SK-N-SH treated with all-trans-retinoic acid at 6 μM for 48 hours (cell line): ENCODE data around the gene C17orf75.
"Not testable (repeated sequence)": the region's sequence is repeated elsewhere in the genome, so short reads cannot be mapped to it uniquely, and the experiment has no call there.

Source experiments
- ATAC-seq: fragments of 200-7000 bp; cut with Tn5 transposase; 3 replicates; pipeline ENCODE4 v1.9.1; 2020; ENCODE audit warnings: mild to moderate bottlenecking, moderate library complexity
- ARNTL ChIP-seq: fragments of 450-650 bp; formaldehyde crosslinking; IDR thresholded peaks from 2 replicates; pipeline ENCODE4 v1.5.0; 2020; ENCODE audit warnings: low read depth, mild to moderate bottlenecking, moderate library complexity, borderline replicate concordance
- BACH2 ChIP-seq: fragments of 250-450 bp; sonication (Bioruptor Pico); IDR thresholded peaks from 2 replicates; pipeline ENCODE4 v1.9.0; 2021; ENCODE audit warnings: mild to moderate bottlenecking, borderline replicate concordance
- CSDC2 ChIP-seq: fragments of 250-450 bp; sonication (Bioruptor Pico); IDR thresholded peaks from 2 replicates; pipeline ENCODE4 v1.5.0; 2020; ENCODE audit warnings: mild to moderate bottlenecking, moderate library complexity
- CSRNP3 ChIP-seq: fragments of 250-450 bp; sonication (Bioruptor Pico); IDR thresholded peaks from 2 replicates; pipeline ENCODE4 v1.5.1; 2021; ENCODE audit warnings: mild to moderate bottlenecking, moderate library complexity
- ESRRG ChIP-seq: fragments of 250-450 bp; sonication (Bioruptor Pico); IDR thresholded peaks from 2 replicates; pipeline ENCODE4 v1.6.1; 2021; ENCODE audit warnings: mild to moderate bottlenecking
- GLIS3 ChIP-seq: fragments of 250-450 bp; sonication (Bioruptor Pico); IDR thresholded peaks from 2 replicates; pipeline ENCODE4 v1.5.0; 2020; ENCODE audit warnings: mild to moderate bottlenecking, moderate library complexity
- OSR1 ChIP-seq: fragments of 250-450 bp; sonication (Bioruptor Pico); IDR thresholded peaks from 2 replicates; pipeline ENCODE4 v1.8.0; 2022; ENCODE audit warnings: moderate library complexity, mild to moderate bottlenecking, inconsistent platforms
- PATZ1 ChIP-seq: fragments of 250-450 bp; sonication (Bioruptor Pico); IDR thresholded peaks from 2 replicates; pipeline ENCODE4 v1.8.0; 2020; ENCODE audit warnings: mild to moderate bottlenecking, moderate library complexity, borderline replicate concordance
- RARB ChIP-seq: fragments of 250-450 bp; sonication (Bioruptor Pico); IDR thresholded peaks from 2 replicates; pipeline ENCODE4 v1.8.0; 2021; ENCODE audit warnings: mild to moderate bottlenecking, moderate library complexity
- SNAI2 ChIP-seq: fragments of 250-450 bp; sonication (Bioruptor Pico); IDR thresholded peaks from 2 replicates; pipeline ENCODE4 v1.5.0; 2020; ENCODE audit warnings: mild to moderate bottlenecking, moderate library complexity
- TCF4 ChIP-seq: fragments of 250-450 bp; sonication (Bioruptor Pico); IDR thresholded peaks from 2 replicates; pipeline ENCODE4 v1.8.0; 2021; ENCODE audit warnings: mild to moderate bottlenecking, moderate library complexity, borderline replicate concordance
- ZC3H10 ChIP-seq: fragments of 250-450 bp; sonication (Bioruptor Pico); IDR thresholded peaks from 2 replicates; pipeline ENCODE4 v1.5.1; 2021; ENCODE audit warnings: mild to moderate bottlenecking, moderate library complexity
- ZFP3 ChIP-seq: fragments of 250-450 bp; sonication (Bioruptor Pico); IDR thresholded peaks from 2 replicates; pipeline ENCODE4 v1.5.0; 2020; ENCODE audit warnings: mild to moderate bottlenecking, moderate library complexity
- ZFP30 ChIP-seq: fragments of 450-650 bp; formaldehyde crosslinking; IDR thresholded peaks from 2 replicates; pipeline ENCODE4 v1.5.0; 2022; ENCODE audit warnings: mild to moderate bottlenecking, moderate library complexity
- ZNF565 ChIP-seq: fragments of 450-650 bp; formaldehyde crosslinking; conservative IDR thresholded peaks from 2 replicates; pipeline ENCODE4 v1.5.0; 2020; ENCODE audit warnings: low read depth, mild to moderate bottlenecking, moderate library complexity
- ZNF70 ChIP-seq: fragments of 450-650 bp; formaldehyde crosslinking; IDR thresholded peaks from 2 replicates; pipeline ENCODE4 v1.5.0; 2020; ENCODE audit warnings: mild to moderate bottlenecking, moderate library complexity
- ZNF8 ChIP-seq: fragments of 450-650 bp; formaldehyde crosslinking; IDR thresholded peaks from 2 replicates; pipeline ENCODE4 v1.5.0; 2020; ENCODE audit warnings: mild to moderate bottlenecking, moderate library complexity
- TF ChIP-seq, protein P1 (sequence below): fragments of 250-450 bp; sonication (Bioruptor Pico); IDR thresholded peaks from 2 replicates; pipeline ENCODE4 v1.5.0; 2020; ENCODE audit warnings: mild to moderate bottlenecking, moderate library complexity
- TF ChIP-seq, protein P2 (sequence below): fragments of 250-450 bp; sonication (Bioruptor Pico); IDR thresholded peaks from 2 replicates; pipeline ENCODE4 v1.8.0; 2021; ENCODE audit warnings: low read depth, mild to moderate bottlenecking, moderate library complexity, borderline replicate concordance

The C17orf75 gene

DNA sequence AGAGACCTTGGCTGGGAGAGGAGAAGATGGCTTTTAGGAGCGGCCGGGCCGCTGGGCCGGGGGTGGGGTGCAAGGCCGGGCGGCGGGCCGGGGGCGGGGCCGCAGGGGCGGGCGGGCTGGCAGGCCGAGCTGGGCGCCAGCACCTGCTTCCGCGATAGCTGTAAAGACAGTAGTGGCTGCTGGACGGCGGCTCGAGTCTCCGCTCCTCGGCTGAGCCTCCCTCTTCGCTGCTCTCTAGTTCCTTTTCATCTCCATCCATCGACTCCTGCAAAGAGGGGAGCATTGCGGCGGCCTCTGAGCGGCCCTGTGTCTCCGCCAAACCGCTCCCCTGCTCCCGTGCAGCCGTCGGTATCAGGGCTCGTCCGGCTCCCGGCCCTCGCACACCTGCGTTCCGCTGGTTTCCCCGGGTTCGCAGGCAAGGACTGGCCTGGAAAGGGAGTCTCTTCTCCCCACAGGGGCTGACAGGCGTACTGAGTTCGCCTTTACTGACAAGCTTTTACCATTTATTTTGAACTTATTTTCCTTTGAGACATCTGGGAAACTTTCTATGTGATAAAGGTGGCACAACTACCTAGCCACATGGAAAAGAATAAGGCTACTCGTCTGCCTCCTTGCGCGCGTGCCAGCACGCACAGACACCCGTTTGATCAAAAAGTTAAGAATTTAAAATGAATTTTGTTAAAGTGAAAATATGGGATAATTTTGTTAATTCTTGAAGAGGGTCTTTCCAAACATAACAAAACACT is at the start of gene C17orf75:
Gene C17orf75, minus strand, starts transcription at position 317 of the 746 bp plus-strand sequence. Its CDS starts 34 bp downstream, at position 283.
- TF ChIP-seq ARNTL (CRISPR knock-in tag), result no peak
- TF ChIP-seq ZFP3, result 0 out of 2 replicates have a peak, but pooled peaks have one; percentile 18
- TF ChIP-seq, protein P1, sequence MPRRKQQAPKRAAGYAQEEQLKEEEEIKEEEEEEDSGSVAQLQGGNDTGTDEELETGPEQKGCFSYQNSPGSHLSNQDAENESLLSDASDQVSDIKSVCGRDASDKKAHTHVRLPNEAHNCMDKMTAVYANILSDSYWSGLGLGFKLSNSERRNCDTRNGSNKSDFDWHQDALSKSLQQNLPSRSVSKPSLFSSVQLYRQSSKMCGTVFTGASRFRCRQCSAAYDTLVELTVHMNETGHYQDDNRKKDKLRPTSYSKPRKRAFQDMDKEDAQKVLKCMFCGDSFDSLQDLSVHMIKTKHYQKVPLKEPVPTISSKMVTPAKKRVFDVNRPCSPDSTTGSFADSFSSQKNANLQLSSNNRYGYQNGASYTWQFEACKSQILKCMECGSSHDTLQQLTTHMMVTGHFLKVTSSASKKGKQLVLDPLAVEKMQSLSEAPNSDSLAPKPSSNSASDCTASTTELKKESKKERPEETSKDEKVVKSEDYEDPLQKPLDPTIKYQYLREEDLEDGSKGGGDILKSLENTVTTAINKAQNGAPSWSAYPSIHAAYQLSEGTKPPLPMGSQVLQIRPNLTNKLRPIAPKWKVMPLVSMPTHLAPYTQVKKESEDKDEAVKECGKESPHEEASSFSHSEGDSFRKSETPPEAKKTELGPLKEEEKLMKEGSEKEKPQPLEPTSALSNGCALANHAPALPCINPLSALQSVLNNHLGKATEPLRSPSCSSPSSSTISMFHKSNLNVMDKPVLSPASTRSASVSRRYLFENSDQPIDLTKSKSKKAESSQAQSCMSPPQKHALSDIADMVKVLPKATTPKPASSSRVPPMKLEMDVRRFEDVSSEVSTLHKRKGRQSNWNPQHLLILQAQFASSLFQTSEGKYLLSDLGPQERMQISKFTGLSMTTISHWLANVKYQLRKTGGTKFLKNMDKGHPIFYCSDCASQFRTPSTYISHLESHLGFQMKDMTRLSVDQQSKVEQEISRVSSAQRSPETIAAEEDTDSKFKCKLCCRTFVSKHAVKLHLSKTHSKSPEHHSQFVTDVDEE, result peak; percentile 46; the same call in 1 of the 2 replicates
- TF ChIP-seq, protein P2, sequence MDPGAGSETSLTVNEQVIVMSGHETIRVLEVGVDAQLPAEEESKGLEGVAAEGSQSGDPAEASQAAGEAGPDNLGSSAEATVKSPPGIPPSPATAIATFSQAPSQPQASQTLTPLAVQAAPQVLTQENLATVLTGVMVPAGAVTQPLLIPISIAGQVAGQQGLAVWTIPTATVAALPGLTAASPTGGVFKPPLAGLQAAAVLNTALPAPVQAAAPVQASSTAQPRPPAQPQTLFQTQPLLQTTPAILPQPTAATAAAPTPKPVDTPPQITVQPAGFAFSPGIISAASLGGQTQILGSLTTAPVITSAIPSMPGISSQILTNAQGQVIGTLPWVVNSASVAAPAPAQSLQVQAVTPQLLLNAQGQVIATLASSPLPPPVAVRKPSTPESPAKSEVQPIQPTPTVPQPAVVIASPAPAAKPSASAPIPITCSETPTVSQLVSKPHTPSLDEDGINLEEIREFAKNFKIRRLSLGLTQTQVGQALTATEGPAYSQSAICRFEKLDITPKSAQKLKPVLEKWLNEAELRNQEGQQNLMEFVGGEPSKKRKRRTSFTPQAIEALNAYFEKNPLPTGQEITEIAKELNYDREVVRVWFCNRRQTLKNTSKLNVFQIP, result peak; percentile 31; the same call in 1 of the 2 replicates
- peak; percentile 96 for ATAC-seq

GRCh38 chr17:32388613-32389459 is 46.9 kb upstream of the C17orf75 start:
- ATAC-seq, result no peak; the same call in 2 of the 3 replicates
- no peak for TF ChIP-seq BACH2 (CRISPR knock-in tag)
- no peak for TF ChIP-seq TCF4 (CRISPR knock-in tag)
- TF ChIP-seq ZNF565, result no peak
- TF ChIP-seq ZC3H10 (CRISPR knock-in tag), result no peak
- TF ChIP-seq, protein P1, result no peak
- TF ChIP-seq CSRNP3, result no peak
- no peak for TF ChIP-seq ARNTL (CRISPR knock-in tag)
- TF ChIP-seq CSDC2, result no peak
- TF ChIP-seq GLIS3 (CRISPR knock-in tag), result no peak
- no peak for TF ChIP-seq ZNF8 (CRISPR knock-in tag)
- TF ChIP-seq OSR1 (CRISPR knock-in tag), result no peak
- TF ChIP-seq SNAI2 (CRISPR knock-in tag), result no peak
- no peak for TF ChIP-seq ZFP3
- TF ChIP-seq ZNF70 (CRISPR knock-in tag), result no peak
- TF ChIP-seq, protein P2, result no peak
- TF ChIP-seq ZFP30 (CRISPR knock-in tag), result no peak
- TF ChIP-seq RARB (CRISPR knock-in tag), result no peak
- TF ChIP-seq ESRRG (CRISPR knock-in tag), result no peak
- TF ChIP-seq PATZ1, result no peak

DNA sequence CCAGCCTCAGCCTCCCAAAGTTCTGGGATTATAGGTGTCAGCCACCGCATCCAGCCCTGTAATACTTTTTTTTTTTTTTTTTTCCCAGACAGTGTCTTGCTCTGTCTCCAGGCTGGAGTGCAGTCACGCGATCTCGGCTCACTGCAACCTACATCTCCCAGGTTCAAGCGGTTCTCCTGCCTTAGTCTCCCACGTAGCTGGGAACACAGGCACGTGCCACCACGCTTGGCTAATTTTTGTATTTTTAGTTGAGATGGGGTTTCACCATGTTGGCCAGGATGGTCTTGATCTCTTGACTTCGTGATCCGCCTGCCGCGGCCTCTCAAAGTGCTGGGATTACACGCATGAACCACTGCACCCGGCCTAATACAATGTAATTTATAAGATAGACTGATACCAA is 46.2 kb upstream of the C17orf75 start:
- not testable (repeated sequence) for ATAC-seq
